ACHN (cell line): ENCODE measurements around the gene YAP1.
"Not testable (repeated sequence)": the region's sequence is repeated elsewhere in the genome, so short reads cannot be mapped to it uniquely, and the experiment has no call there.

Experiments
- DNase-seq: peaks from one replicate; pipeline ENCODE4 v3.0.0-alpha.2; 2015
- in situ Hi-C: cut with HindIII; loops from 2 replicates; pipeline ENCODE4 v1.10.0; 2017; ENCODE audit warnings: low sequenced_read_pairs, low pct_ligation_motif_present, low pct_unique_long_range_greater_than_20kb

YAP1 gene

GRCh38 chr11:102188488-102188887 is 78.2 kb downstream of the YAP1 start:
- no peak for DNase-seq
- in situ Hi-C loops = no loop called here

- DNase-seq = no peak
- in situ Hi-C loops = no loop called here
Observed at GRCh38 chr11:102191832-102192231, 81.6 kb downstream of the YAP1 start.

GRCh38 chr11:102192349-102193066 is 82.3 kb downstream of the YAP1 start:
- in situ Hi-C loops = no loop called here
- DNase-seq = no peak

GRCh38 chr11:102194257-102194656 is 84.0 kb downstream of the YAP1 start:
- in situ Hi-C loops = no loop called here
- DNase-seq = no peak

GRCh38 chr11:102194990-102195389 is 84.7 kb downstream of the YAP1 start:
- no peak for DNase-seq
- in situ Hi-C loops = no loop called here

- in situ Hi-C loops = no loop called here
Observed at GRCh38 chr11:102196351-102196750, 86.1 kb downstream of the YAP1 start.

GRCh38 chr11:102196816-102197215 is 86.6 kb downstream of the YAP1 start:
- in situ Hi-C loops = no loop called here
- DNase-seq = no peak

More at GRCh38 chr11:102196351-102196750, 86.1 kb downstream of the YAP1 start:
- DNase-seq = no peak

- no peak for DNase-seq
- in situ Hi-C loops = no loop called here
Observed at GRCh38 chr11:102197670-102198139, 87.5 kb downstream of the YAP1 start.

GRCh38 chr11:102199673-102200072 is 89.4 kb downstream of the YAP1 start:
- DNase-seq = no peak
- in situ Hi-C loops = no loop called here

GRCh38 chr11:102200325-102200724 is 90.1 kb downstream of the YAP1 start:
- in situ Hi-C loops, DNase-seq: not testable (repeated sequence)

GRCh38 chr11:102201776-102202175 is 91.5 kb downstream of the YAP1 start:
- in situ Hi-C loops = no loop called here
- DNase-seq = no peak

GRCh38 chr11:102202972-102203371 is 92.7 kb downstream of the YAP1 start:
- DNase-seq = no peak
- in situ Hi-C loops = no loop called here

GRCh38 chr11:102204174-102204573 is 93.9 kb downstream of the YAP1 start:
- in situ Hi-C loops = no loop called here
- no peak for DNase-seq

- no peak for DNase-seq
- in situ Hi-C loops = no loop called here
Observed at GRCh38 chr11:102205805-102206204, 95.6 kb downstream of the YAP1 start.

- in situ Hi-C loops = no loop called here
- no peak for DNase-seq
Observed at GRCh38 chr11:102208835-102209234, 98.6 kb downstream of the YAP1 start.

- DNase-seq = no peak
- in situ Hi-C loops = no loop called here
Observed at GRCh38 chr11:102214623-102215022, 104.4 kb downstream of the YAP1 start.

- in situ Hi-C loops = no loop called here
Observed at GRCh38 chr11:102216433-102217075, 106.3 kb downstream of the YAP1 start.

GRCh38 chr11:102220728-102221467 is 110.7 kb downstream of the YAP1 start:
- in situ Hi-C loops = no loop called here
- DNase-seq = no peak

More at GRCh38 chr11:102216433-102217075, 106.3 kb downstream of the YAP1 start:
- no peak for DNase-seq

- in situ Hi-C loops = no loop called here
- DNase-seq = no peak
Observed at GRCh38 chr11:102223859-102224258, 113.6 kb downstream of the YAP1 start.
